ENCODE data around the gene RHEB.

GRCh38 chr7:151541709-151542499, 22.2 kb upstream of the RHEB start:
- TF ChIP-seq CTCF (conservative IDR thresholded peaks at IDR 0.05; ENCODE audit: low read depth, low read length): no peak
- no peak for TF ChIP-seq RFX5 (IDR thresholded peaks at IDR 0.05; ENCODE audit: low read depth, low read length)
- no peak for TF ChIP-seq MAZ (IDR thresholded peaks at IDR 0.05; ENCODE audit: borderline replicate concordance, low read depth, low read length)
- TF ChIP-seq SMC3 (IDR thresholded peaks at IDR 0.05; ENCODE audit: low read depth, low read length): no peak
- no peak for TF ChIP-seq FOS (IDR thresholded peaks at IDR 0.05; ENCODE audit: low read depth, low read length)
- TF ChIP-seq POLR2A (IDR thresholded peaks at IDR 0.05; ENCODE audit: low read depth, low read length): no peak
